Measurements from ENCODE around the gene TMUB2. TPM values are rescaled to one million over a fixed set of nuclear protein-coding genes. Genes with fewer than 3 reads are reported as not detected.
"Not testable (repeated sequence)": the region's sequence is repeated elsewhere in the genome, so short reads cannot be mapped to it uniquely, and the experiment has no call there.

The TMUB2 gene
- total RNA-seq, 1 donor from 2014 or later, result 35.7 TPM

GRCh38 chr17:44229090-44229489, 42.3 kb downstream of the TMUB2 start:
- no peaks in the 10 kb centered on the region for H3K36me3 Mint-ChIP-seq
- DNase-seq (ENCODE audit: low spot score in 2 of 2, unreplicated experiment in 2 of 2), result no peak
- no peaks in the 10 kb centered on the region for H3K27me3 Mint-ChIP-seq (ENCODE audit: low read depth)
- no peaks in the 10 kb centered on the region for H3K4me1 Mint-ChIP-seq
- no peak overlapping the region for H3K4me3 Mint-ChIP-seq
- TF ChIP-seq CTCF (IDR thresholded peaks at IDR 0.05; ENCODE audit: unreplicated experiment), result no peak
- H3K27ac Mint-ChIP-seq, result no peak overlapping the region
- H3K9me3 Mint-ChIP-seq, result no peaks in the 10 kb centered on the region

GRCh38 chr17:44230140-44230539, 43.4 kb downstream of the TMUB2 start:
- no peaks in the 10 kb centered on the region for H3K9me3 Mint-ChIP-seq
- H3K4me3 Mint-ChIP-seq, result no peak overlapping the region
- no peak for DNase-seq (ENCODE audit: low spot score in 2 of 2, unreplicated experiment in 2 of 2)
- no peaks in the 10 kb centered on the region for H3K27me3 Mint-ChIP-seq (ENCODE audit: low read depth)
- H3K27ac Mint-ChIP-seq, result no peak overlapping the region
- TF ChIP-seq CTCF (IDR thresholded peaks at IDR 0.05; ENCODE audit: unreplicated experiment), result no peak
- peaks cover 4% of the 10 kb centered on the region for H3K4me1 Mint-ChIP-seq
- no peaks in the 10 kb centered on the region for H3K36me3 Mint-ChIP-seq

- no peak for DNase-seq (ENCODE audit: low spot score in 2 of 2, unreplicated experiment in 2 of 2)
- no peak overlapping the region for H3K27ac Mint-ChIP-seq
- peaks cover 5% of the 10 kb centered on the region for H3K4me1 Mint-ChIP-seq
- no peaks in the 10 kb centered on the region for H3K36me3 Mint-ChIP-seq
- peaks cover 7% of the 10 kb centered on the region for H3K27me3 Mint-ChIP-seq (ENCODE audit: low read depth)
- no peaks in the 10 kb centered on the region for H3K9me3 Mint-ChIP-seq
- no peak for TF ChIP-seq CTCF (IDR thresholded peaks at IDR 0.05; ENCODE audit: unreplicated experiment)
- no peak overlapping the region for H3K4me3 Mint-ChIP-seq
These were observed 45.3 kb downstream of the TMUB2 start for GRCh38 chr17:44232061-44232460.

- no peaks in the 10 kb centered on the region for H3K36me3 Mint-ChIP-seq
- no peak overlapping the region for H3K27ac Mint-ChIP-seq
- H3K4me1 Mint-ChIP-seq, result peaks cover 5% of the 10 kb centered on the region
- peaks cover 7% of the 10 kb centered on the region for H3K27me3 Mint-ChIP-seq (ENCODE audit: low read depth)
- no peak overlapping the region for H3K4me3 Mint-ChIP-seq
- no peaks in the 10 kb centered on the region for H3K9me3 Mint-ChIP-seq
- no peak for TF ChIP-seq CTCF (IDR thresholded peaks at IDR 0.05; ENCODE audit: unreplicated experiment)
- no peak for DNase-seq (ENCODE audit: low spot score in 2 of 2, unreplicated experiment in 2 of 2)
These were observed 46.8 kb downstream of the TMUB2 start for GRCh38 chr17:44233582-44233981.

- Mint-ChIP-seq H3K27ac (no peak overlapping the region), H3K36me3 (no peaks in the 10 kb centered on the region), H3K27me3 (ENCODE audit: low read depth) (peaks cover 7% of the 10 kb centered on the region), H3K9me3 (no peaks in the 10 kb centered on the region), H3K4me3 (no peak overlapping the region), H3K4me1 (peaks cover 5% of the 10 kb centered on the region)
- no peak for TF ChIP-seq CTCF (IDR thresholded peaks at IDR 0.05; ENCODE audit: unreplicated experiment)
- no peak for DNase-seq (ENCODE audit: low spot score in 2 of 2, unreplicated experiment in 2 of 2)
These were observed 48.8 kb downstream of the TMUB2 start for GRCh38 chr17:44235583-44235936.

- H3K27me3 Mint-ChIP-seq (ENCODE audit: low read depth), result peaks cover 7% of the 10 kb centered on the region
- H3K27ac Mint-ChIP-seq, result no peak overlapping the region
- no peak overlapping the region for H3K4me3 Mint-ChIP-seq
- H3K9me3 Mint-ChIP-seq, result no peaks in the 10 kb centered on the region
- no peak for TF ChIP-seq CTCF (IDR thresholded peaks at IDR 0.05; ENCODE audit: unreplicated experiment)
- no peaks in the 10 kb centered on the region for H3K36me3 Mint-ChIP-seq
- DNase-seq (ENCODE audit: low spot score in 2 of 2, unreplicated experiment in 2 of 2), result no peak
- H3K4me1 Mint-ChIP-seq, result peaks cover 10% of the 10 kb centered on the region
These were observed 49.7 kb downstream of the TMUB2 start for GRCh38 chr17:44236444-44236991.

GRCh38 chr17:44237886-44238285, 51.1 kb downstream of the TMUB2 start:
- not testable (repeated sequence) for H3K9me3 Mint-ChIP-seq; H3K4me1 Mint-ChIP-seq; H3K4me3 Mint-ChIP-seq; H3K27me3 Mint-ChIP-seq (ENCODE audit: low read depth); DNase-seq (ENCODE audit: low spot score in 2 of 2, unreplicated experiment in 2 of 2); H3K36me3 Mint-ChIP-seq; H3K27ac Mint-ChIP-seq
